Peyer's patch (tissue), 4 donors: ENCODE data around the gene NDUFS6. TPM values are rescaled to one million over a fixed set of nuclear protein-coding genes. Genes with fewer than 3 reads are reported as not detected.
A peak's percentile ranks its signal among the peaks of the same experiment; 100 is the strongest.

Experiments used
- DNase-seq, 3 donors: peaks; one replicate each; pipeline ENCODE4 v3.0.0-alpha.2; 2017 to 2019
- H3K27ac ChIP-seq, 4 donors: fragments of 200-600 bp; sonication (generic); one replicate each; pipeline ENCODE4 v1.5.1; 2016 to 2019
- H3K27me3 ChIP-seq, 2 donors: fragments of 200-600 bp; sonication (generic); one replicate each; pipeline ENCODE4 v1.5.1; 2019
- H3K36me3 ChIP-seq, 3 donors: fragments of 200-600 bp; sonication (generic); one replicate each; pipeline ENCODE4 v1.5.1; 2016 to 2019
- H3K4me1 ChIP-seq, 4 donors: fragments of 200-600 bp; sonication (generic); one replicate each; pipeline ENCODE4 v1.5.1; 2016 to 2019
- H3K4me3 ChIP-seq, 4 donors: fragments of 200-600 bp; sonication (generic); 1 replicate in 3 of 4; 2 replicates in 1 of 4; pipeline ENCODE4 v1.5.1; 2016 to 2019; ENCODE audit warnings: mild to moderate bottlenecking in 1 of 4
- H3K9me3 ChIP-seq, 4 donors: fragments of 200-600 bp; sonication (generic); one replicate each; pipeline ENCODE4 v1.5.1; 2016 to 2019; ENCODE audit warnings: mild to moderate bottlenecking in 1 of 4
- CTCF ChIP-seq, 6 experiments: fragments of 450-650 bp in 4 of 6; fragments of 200-600 bp in 2 of 6; sonication (generic) in 1 of 6; IDR thresholded peaks; one replicate each; pipeline ENCODE4 v1.5.1; 2017 to 2019; ENCODE audit warnings: antibody characterized with exemption in 6 of 6, mild to moderate bottlenecking in 3 of 6, moderate library complexity in 1 of 6
- POLR2A ChIP-seq, 2 donors: fragments of 450-650 bp; IDR thresholded peaks; one replicate each; pipeline ENCODE4 v1.5.1; 2017; ENCODE audit warnings: antibody characterized with exemption in 2 of 2, mild to moderate bottlenecking in 2 of 2, moderate library complexity in 2 of 2
- total RNA-seq, 4 donors: library from RNA; depleted of rRNA; stranded (reverse); fragments of >200 nt; gene quantifications; one replicate each; pipeline ENCODE4 v1.1.0, GENCODE V29; 2016

The NDUFS6 gene
- total RNA-seq, 4 donors from 2014 or later: 27.4 to 86.5 (median 47.6) TPM

GRCh38 chr5:1782385-1783215 lies 18.6 kb upstream of the NDUFS6 start:
- DNase-seq: peak in 1 of 3 donors; percentile 26
- H3K4me3 ChIP-seq: no peak overlapping the region
- H3K9me3 ChIP-seq: no peaks in the 10 kb centered on the region
- no peak overlapping the region for H3K27ac ChIP-seq
- no peaks in the 10 kb centered on the region for H3K36me3 ChIP-seq
- H3K27me3 ChIP-seq: no peaks in the 10 kb centered on the region
- no peaks in the 10 kb centered on the region for H3K4me1 ChIP-seq
- TF ChIP-seq CTCF (IDR thresholded peaks at IDR 0.05) (no peak), POLR2A (IDR thresholded peaks at IDR 0.05) (no peak)

- DNase-seq: peak in 1 of 3 donors; percentile 46
- H3K4me3 ChIP-seq: no peak overlapping the region
- no peaks in the 10 kb centered on the region for H3K27me3 ChIP-seq
- H3K36me3 ChIP-seq: no peaks in the 10 kb centered on the region
- TF ChIP-seq POLR2A (IDR thresholded peaks at IDR 0.05): no peak
- TF ChIP-seq CTCF (IDR thresholded peaks at IDR 0.05): no peak
- no peaks in the 10 kb centered on the region for H3K4me1 ChIP-seq
- no peaks in the 10 kb centered on the region for H3K9me3 ChIP-seq
- H3K27ac ChIP-seq: no peak overlapping the region
These were observed 18.0 kb upstream of the NDUFS6 start for GRCh38 chr5:1783216-1783554.

- H3K27ac ChIP-seq: no peak overlapping the region
- TF ChIP-seq POLR2A (IDR thresholded peaks at IDR 0.05) (no peak), CTCF (IDR thresholded peaks at IDR 0.05) (no peak)
- no peaks in the 10 kb centered on the region for H3K27me3 ChIP-seq
- H3K9me3 ChIP-seq: no peaks in the 10 kb centered on the region
- H3K4me3 ChIP-seq: no peak overlapping the region
- no peaks in the 10 kb centered on the region for H3K4me1 ChIP-seq
- no peaks in the 10 kb centered on the region for H3K36me3 ChIP-seq
- DNase-seq: peak in 2 of 3 donors; percentile 34 to 37
These were observed 16.8 kb upstream of the NDUFS6 start for GRCh38 chr5:1784197-1785050.

GRCh38 chr5:1785062-1785461 lies 16.1 kb upstream of the NDUFS6 start:
- no peaks in the 10 kb centered on the region for H3K27me3 ChIP-seq
- H3K36me3 ChIP-seq: no peaks in the 10 kb centered on the region
- no peaks in the 10 kb centered on the region for H3K4me1 ChIP-seq
- no peak overlapping the region for H3K27ac ChIP-seq
- DNase-seq: peak in 2 of 3 donors; percentile 21 to 45
- no peak for TF ChIP-seq CTCF (IDR thresholded peaks at IDR 0.05)
- TF ChIP-seq POLR2A (IDR thresholded peaks at IDR 0.05): no peak
- H3K9me3 ChIP-seq: no peaks in the 10 kb centered on the region
- no peak overlapping the region for H3K4me3 ChIP-seq

GRCh38 chr5:1785984-1786383 lies 15.2 kb upstream of the NDUFS6 start:
- H3K4me1 ChIP-seq: no peaks in the 10 kb centered on the region
- no peak overlapping the region for H3K27ac ChIP-seq
- H3K9me3 ChIP-seq: no peaks in the 10 kb centered on the region
- H3K36me3 ChIP-seq: no peaks in the 10 kb centered on the region
- TF ChIP-seq POLR2A (IDR thresholded peaks at IDR 0.05) (no peak), CTCF (IDR thresholded peaks at IDR 0.05) (no peak)
- no peaks in the 10 kb centered on the region for H3K27me3 ChIP-seq
- DNase-seq: peak in 2 of 3 donors; percentile 34 to 41
- H3K4me3 ChIP-seq: no peak overlapping the region
